G401.6 (cell line): Measurements from ENCODE around the gene OR2D2.
"Not testable (repeated sequence)": the region's sequence is repeated elsewhere in the genome, so short reads cannot be mapped to it uniquely, and the experiment has no call there.

Source experiments
- FAIRE-seq: peaks from 2 replicates; lab custom pipeline; 2012; peaks lifted over from hg19 to GRCh38; lab: Jason Lieb, UNC

The OR2D2 gene

DNA sequence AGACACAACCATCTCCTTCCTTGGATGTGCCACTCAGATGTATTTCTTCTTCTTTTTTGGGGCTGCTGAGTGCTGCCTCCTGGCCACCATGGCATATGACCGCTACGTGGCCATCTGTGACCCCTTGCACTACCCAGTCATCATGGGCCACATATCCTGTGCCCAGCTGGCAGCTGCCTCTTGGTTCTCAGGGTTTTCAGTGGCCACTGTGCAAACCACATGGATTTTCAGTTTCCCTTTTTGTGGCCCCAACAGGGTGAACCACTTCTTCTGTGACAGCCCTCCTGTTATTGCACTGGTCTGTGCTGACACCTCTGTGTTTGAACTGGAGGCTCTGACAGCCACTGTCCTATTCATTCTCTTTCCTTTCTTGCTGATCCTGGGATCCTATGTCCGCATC, 15.4 kb downstream of the OR2D2 start:
- no peak for FAIRE-seq

DNA sequence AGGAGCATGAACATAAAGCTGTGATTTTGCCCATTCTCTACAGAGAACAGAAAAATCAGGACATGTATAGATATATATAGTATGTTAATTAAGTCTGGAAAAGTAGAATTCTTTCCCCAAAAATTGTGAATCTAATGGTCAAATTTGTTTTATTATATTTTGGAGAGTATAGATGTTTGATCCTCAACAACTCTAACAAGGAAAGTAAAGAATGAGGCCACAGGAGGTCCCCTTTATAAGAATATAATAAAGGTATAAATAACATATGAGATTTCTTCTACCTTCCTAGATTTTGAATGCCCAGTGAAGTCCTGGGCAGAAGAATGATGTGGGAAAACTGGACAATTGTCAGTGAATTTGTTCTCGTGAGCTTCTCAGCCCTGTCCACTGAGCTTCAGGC, 16.0 kb downstream of the OR2D2 start, which contains the start of gene OR10A4:
OR10A4 (plus strand) TSS at position 301 of the 400 bp plus-strand sequence; CDS start at position 324, 23 bp downstream.
- FAIRE-seq: no peak

DNA sequence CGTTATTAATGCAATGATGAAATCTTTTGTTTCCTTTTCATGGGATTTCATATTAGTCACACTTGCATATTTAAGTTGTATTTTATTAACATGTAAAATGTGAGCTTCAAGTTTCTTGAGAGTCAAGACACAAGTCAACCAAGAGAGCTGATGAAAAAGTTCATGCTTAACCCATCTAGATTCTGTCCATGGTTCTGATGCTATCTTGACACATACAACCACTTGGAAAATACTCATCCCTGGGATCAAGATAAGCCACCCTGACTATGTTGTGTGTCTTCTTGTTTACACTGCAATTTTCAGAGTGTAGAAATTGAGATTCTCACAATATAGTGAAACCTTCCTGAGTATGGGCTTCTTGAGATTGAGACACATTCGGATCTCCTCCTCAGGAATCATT, 16.5 kb downstream of the OR2D2 start:
- FAIRE-seq: no peak

DNA sequence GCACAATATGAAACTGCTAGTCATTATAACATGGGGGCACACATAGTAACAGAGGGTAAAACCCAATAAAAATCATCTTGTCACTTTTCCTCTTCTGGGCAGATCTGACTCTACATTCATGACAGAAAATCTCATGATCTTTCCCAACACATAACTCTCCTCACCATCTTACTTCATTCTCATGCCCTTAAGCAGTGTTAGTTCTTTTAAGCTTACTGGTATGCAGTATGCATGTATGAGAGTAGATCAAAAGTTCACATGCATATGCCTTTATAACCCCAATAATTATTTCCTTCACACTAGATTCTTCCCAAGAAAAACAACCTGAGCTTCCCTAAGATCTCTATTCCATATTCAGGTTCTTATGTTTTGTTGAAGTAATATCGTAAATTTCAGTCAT, 21.0 kb downstream of the OR2D2 start:
- FAIRE-seq: no peak

DNA sequence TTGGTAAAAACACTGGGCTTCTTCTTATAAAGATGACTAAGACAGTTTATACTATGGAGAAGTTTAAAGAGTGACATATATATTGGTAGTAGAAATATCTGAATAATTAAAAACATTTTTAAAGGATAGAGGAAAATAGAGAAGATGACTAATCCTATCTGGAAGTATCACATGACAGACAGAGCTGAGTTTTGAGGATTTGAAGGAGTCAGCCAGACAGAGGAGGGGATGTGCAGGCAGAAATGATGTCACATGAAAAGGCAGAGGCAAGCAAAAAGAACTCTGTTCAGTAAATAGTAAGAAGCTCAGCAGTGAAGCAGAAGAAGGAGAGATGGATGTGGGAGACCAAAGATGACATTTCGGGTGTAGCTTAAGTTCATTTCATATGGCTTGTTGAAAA, 27.9 kb downstream of the OR2D2 start:
- no peak for FAIRE-seq

DNA sequence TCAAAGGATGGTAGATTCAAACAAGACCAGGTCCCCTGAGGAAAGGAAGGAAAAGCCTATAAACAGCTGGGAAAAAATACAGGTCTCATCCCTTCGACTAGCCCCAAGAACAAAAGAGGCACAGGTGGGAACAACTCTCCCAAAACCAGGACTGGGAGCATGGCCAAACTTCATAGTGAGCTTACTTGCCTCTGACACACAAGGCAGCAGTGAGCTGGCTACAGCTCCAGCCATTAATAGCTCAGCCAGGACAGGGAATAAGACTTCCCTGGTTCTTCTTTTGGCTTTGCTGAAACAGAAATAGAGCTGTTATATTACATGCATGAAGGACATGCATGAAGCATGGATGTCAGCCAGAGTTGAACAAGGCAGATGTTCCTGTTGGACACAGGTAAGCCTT, 29.3 kb downstream of the OR2D2 start, which contains the start of gene OR10A2:
OR10A2 (plus strand) TSS at position 97 of the 400 bp plus-strand sequence. CDS start 6,698 bp downstream, outside the sequence.
- FAIRE-seq: no peak

DNA sequence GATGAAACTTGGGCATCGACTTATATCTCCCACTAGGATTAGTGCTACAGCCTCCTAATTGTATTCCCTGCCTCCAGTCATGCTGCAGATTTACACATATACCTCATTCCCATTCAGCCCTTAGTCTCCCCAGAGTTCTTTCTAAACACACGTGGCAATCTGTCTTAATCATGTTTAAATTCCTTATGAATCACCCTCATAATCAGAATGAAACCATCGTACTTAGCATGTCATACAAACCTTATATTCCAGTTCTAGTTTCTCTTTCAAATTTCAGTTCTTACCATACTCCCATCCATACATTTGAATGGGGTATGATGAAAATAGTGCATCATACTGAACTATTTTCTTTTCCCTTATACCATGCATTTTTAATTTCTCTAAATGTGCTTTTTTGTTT, 35.4 kb downstream of the OR2D2 start:
- FAIRE-seq: no peak

DNA sequence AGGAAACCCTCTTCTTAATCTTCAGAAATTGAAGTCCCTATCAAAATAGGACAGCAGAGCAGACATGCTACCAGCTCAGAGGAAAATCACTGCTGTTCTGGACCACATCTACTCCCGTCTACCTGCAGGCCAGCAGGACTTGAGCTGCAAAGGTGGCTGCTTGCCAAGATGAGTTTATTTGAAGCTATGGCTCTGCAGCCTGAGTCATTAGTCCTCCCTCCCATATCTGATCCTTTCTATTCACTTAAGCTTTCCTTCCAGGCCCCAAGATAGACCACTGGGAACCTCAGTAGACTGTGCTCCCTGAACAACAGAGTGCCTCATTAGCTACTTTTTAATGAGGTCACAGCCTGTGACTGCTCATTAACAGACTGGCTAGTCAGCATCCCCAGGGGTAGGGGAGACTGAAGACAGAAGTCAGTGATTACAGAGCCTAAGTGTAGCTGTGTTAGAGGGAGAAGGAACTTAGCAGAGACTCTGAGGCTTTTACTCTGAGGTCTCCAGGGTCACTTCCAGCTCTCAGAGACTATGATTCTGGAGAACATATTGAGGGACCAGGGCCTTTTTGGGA, 36.2 kb downstream of the OR2D2 start:
- FAIRE-seq: no peak

DNA sequence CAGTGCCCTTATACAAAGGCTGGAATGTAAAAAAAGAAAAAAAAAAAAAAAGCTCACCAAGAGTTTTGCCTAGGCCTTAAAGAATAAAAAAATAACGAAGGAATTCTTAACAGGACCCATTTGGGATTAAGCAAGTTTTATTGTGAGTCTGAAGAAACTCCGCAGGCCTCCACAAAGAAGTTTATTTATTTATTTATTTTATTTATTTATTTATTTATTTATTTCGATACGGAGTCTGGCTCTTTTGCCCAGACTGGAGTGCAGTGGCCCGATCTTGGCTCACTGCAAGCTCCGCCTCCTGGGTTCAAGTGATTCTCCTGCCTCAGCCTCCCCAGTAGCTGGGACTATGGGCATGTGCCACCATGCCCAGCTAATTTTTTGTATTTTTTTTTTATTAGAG, 37.5 kb downstream of the OR2D2 start:
- FAIRE-seq: not testable (repeated sequence)

DNA sequence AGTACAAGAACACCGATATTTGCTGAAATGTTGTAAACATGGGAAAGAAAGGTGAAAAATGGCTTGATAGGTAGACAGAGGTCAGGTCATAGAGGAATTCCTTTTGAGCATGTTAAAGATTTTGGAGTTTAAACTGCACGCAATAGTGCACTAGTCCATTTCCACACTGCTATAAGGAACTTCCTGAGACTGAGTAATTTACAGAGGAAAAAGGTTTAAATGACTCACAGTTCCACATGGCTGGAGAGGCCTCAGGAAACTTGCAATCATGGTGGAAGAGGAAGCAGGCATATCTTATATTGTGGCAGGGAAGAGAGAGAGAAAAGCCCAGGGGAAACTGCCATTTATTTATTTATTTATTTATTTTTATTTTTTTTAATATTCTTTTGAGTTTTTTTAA, 41.8 kb downstream of the OR2D2 start:
- FAIRE-seq: no peak

DNA sequence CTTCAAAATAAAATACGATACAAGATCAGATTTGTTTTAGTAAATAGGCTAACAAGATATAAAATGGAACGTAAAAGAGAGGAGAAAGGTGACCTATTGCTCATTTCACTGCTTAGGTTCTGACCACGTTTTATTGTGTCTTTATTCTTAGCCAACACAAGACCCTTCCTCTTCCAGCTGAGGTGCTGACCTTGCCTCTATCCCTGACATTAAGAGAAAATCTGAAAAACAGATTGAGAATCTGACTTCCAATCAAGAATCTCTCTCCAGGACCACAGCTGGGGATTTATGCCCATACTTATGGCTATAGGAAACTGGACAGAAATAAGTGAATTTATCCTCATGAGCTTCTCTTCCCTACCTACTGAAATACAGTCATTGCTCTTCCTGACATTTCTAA, 46.9 kb downstream of the OR2D2 start, which contains the start of gene OR10A5:
OR10A5 (plus strand) TSS at position 301 of the 400 bp plus-strand sequence; CDS start at position 301, 0 bp downstream.
- FAIRE-seq: no peak

DNA sequence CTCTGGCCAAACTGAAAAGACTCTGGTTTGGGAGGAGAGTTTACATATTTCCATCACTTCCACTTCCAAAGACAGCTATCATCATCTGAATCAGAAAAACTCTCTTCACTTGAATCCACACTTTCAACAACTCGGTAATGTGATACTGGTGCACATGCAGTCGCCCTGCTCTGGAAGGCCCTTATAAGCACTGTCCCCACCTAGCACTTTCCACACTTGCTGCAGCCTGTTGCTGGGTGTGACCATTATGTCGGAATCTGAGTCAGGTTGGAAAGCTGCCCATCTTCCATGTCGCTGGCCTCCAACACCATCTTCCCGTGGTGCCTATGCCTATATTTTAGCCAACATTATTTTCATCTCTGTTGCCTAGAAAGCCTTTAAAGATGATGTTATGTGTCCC, 47.9 kb downstream of the OR2D2 start:
- FAIRE-seq: no peak

DNA sequence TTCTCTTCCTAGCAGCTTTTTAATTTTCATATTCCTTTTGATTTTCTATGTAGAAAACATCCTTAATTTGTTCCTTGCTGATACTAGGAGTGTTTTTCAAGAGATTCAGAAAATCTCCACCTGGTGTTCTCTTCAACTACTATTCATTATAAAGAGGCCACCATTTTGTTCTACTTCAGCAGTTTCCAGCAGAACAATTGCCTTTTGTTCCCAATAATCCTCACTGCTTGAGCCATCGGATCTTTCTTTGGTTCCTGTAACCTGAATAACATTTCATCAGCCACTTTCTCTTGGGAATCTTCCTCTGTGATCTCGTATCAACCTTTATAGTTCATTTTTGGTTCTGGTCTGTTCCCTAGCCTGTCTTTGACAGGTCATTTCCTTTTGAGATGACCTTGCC, 48.6 kb downstream of the OR2D2 start:
- no peak for FAIRE-seq

DNA sequence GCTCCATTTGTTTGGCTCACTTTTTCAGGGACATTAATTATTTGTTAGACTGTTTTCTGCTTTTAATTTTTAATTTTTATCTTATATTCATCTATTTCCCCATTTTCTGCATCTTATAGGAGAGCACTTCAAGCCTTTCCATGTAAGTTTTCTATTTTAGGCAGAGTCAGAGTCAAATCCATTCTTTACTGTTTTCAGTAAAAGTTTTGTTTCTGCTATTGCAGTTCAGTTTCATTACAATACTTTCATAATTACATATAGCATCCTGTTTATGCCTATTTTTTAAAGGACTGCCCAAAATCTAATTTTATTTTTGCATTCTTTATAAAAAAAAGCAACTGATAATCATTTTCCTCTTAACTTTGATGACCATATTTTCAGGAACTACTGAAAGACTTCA, 50.6 kb downstream of the OR2D2 start:
- FAIRE-seq: no peak
